IPS-NIHi7 (cell line): ENCODE measurements around the gene TMEM184A.

Experiments
- DNase-seq: peaks from one replicate; pipeline ENCODE4 v3.0.0; 2012; ENCODE audit warnings: mixed read lengths; ENCODE audit errors: extremely low spot score

TMEM184A gene

GRCh38 chr7:1550846-1551155 lies 5.2 kb downstream of the TMEM184A start:
- no peak for DNase-seq

- no peak for DNase-seq
Measured at GRCh38 chr7:1550005-1550845, 5.8 kb downstream of the TMEM184A start.

GRCh38 chr7:1549357-1550004 lies 6.5 kb downstream of the TMEM184A start:
- DNase-seq: no peak

- no peak for DNase-seq
Measured at GRCh38 chr7:1548944-1549343, 7.1 kb downstream of the TMEM184A start.

- DNase-seq: no peak
Measured at GRCh38 chr7:1548438-1548831, 7.6 kb downstream of the TMEM184A start.

GRCh38 chr7:1547777-1548437 lies 8.1 kb downstream of the TMEM184A start:
- no peak for DNase-seq

GRCh38 chr7:1546909-1547776 lies 8.9 kb downstream of the TMEM184A start:
- no peak for DNase-seq

GRCh38 chr7:1546274-1546908 lies 9.6 kb downstream of the TMEM184A start:
- DNase-seq: no peak

- no peak for DNase-seq
Measured at GRCh38 chr7:1545417-1546246, 10.4 kb downstream of the TMEM184A start.

GRCh38 chr7:1544896-1545416 lies 11.0 kb downstream of the TMEM184A start:
- no peak for DNase-seq

GRCh38 chr7:1544178-1544895 lies 11.7 kb downstream of the TMEM184A start:
- DNase-seq: no peak

GRCh38 chr7:1543826-1544177 lies 12.2 kb downstream of the TMEM184A start:
- no peak for DNase-seq

GRCh38 chr7:1542841-1543747 lies 12.9 kb downstream of the TMEM184A start:
- no peak for DNase-seq

GRCh38 chr7:1542329-1542728 lies 13.7 kb downstream of the TMEM184A start:
- DNase-seq: no peak

GRCh38 chr7:1541431-1542162 lies 14.4 kb downstream of the TMEM184A start:
- no peak for DNase-seq

GRCh38 chr7:1540776-1541271 lies 15.2 kb downstream of the TMEM184A start:
- no peak for DNase-seq

- no peak for DNase-seq
Measured at GRCh38 chr7:1539882-1540775, 15.9 kb downstream of the TMEM184A start.
